OCI-LY3 (cell line): Measurements from ENCODE around the gene AKR7A3.

ENCODE experiments used
- H2AFZ ChIP-seq: fragments of 200-600, 300-600 bp; shearing (Covaris generic); 2 replicates; pipeline ENCODE4 v1.6.0; 2014; ENCODE audit warnings: antibody characterized with exemption, low read depth, low read length
- H3K27ac ChIP-seq: fragments of 200-600, 300-600 bp; sonication (generic); 2 replicates; pipeline ENCODE4 v1.5.1; 2014; ENCODE audit warnings: mild to moderate bottlenecking, low read length, moderate library complexity, mixed read lengths
- H3K27me3 ChIP-seq: fragments of 200-600, 300-600 bp; sonication (generic); 2 replicates; pipeline ENCODE4 v1.6.1; 2014; ENCODE audit warnings: low read depth, low read length, mixed read lengths
- H3K36me3 ChIP-seq: fragments of 200-600, 300-600 bp; sonication (generic); replicated peaks from 2 replicates; pipeline ENCODE3; 2014; ENCODE audit warnings: low read depth, low read length, mixed read lengths
- H3K4me1 ChIP-seq: fragments of 300-600, 200-600 bp; sonication (generic); 2 replicates; pipeline ENCODE4 v1.6.1; 2014; ENCODE audit warnings: low read length, mixed read lengths
- H3K4me2 ChIP-seq: fragments of 200-600, 300-600 bp; sonication (generic); 2 replicates; pipeline ENCODE4 v1.6.1; 2014; ENCODE audit warnings: low read length, mixed read lengths
- H3K4me3 ChIP-seq: fragments of 300-600, 200-600 bp; sonication (generic); 2 replicates; pipeline ENCODE4 v1.5.1; 2014; ENCODE audit warnings: antibody characterized with exemption, mild to moderate bottlenecking, low read length, moderate library complexity
- H3K79me2 ChIP-seq: fragments of 300-600, 200-600 bp; shearing (Covaris generic); 2 replicates; pipeline ENCODE4 v1.6.1; 2014; ENCODE audit warnings: mild to moderate bottlenecking, low read length, mixed read lengths
- H3K9ac ChIP-seq: fragments of 300-600, 200-600 bp; shearing (Covaris generic); 2 replicates; pipeline ENCODE4 v1.6.0; 2014; ENCODE audit warnings: mild to moderate bottlenecking, low read length, moderate library complexity
- H3K9me3 ChIP-seq: fragments of 200-600, 300-600 bp; shearing (Covaris generic); 2 replicates; pipeline ENCODE4 v1.6.1; 2014; ENCODE audit warnings: low read length, mixed read lengths; ENCODE audit not compliant: insufficient read depth
- H4K20me1 ChIP-seq: fragments of 200-600, 300-600 bp; sonication (generic); 2 replicates; pipeline ENCODE4 v1.6.1; 2016; ENCODE audit warnings: low read length, mixed read lengths; ENCODE audit not compliant: insufficient read depth
- CTCF ChIP-seq: fragments of 200-600, 300-600 bp; sonication (generic); IDR thresholded peaks from 2 replicates; pipeline ENCODE4 v1.5.1; 2014; ENCODE audit warnings: antibody characterized with exemption, low read length, low read depth
- EZH2phosphoT487 ChIP-seq: fragments of 200-600 bp; shearing (Covaris generic); IDR thresholded peaks from 2 replicates; pipeline ENCODE4 v1.6.1; 2018; ENCODE audit warnings: antibody characterized with exemption, mixed run types, low read depth

AKR7A3 gene

GRCh38 chr1:19324665-19324990 is 36.1 kb upstream of the AKR7A3 start:
- Histone ChIP-seq H3K79me2 (no peaks in the 10 kb centered on the region), H2AFZ (no peak overlapping the region), H3K9ac (no peak overlapping the region), H3K9me3 (no peaks in the 10 kb centered on the region), H3K27ac (no peak overlapping the region), H3K4me2 (no peak overlapping the region), H4K20me1 (no peaks in the 10 kb centered on the region), H3K36me3 (peaks cover 7% of the 10 kb centered on the region), H3K4me3 (no peak overlapping the region), H3K27me3 (no peaks in the 10 kb centered on the region), H3K4me1 (no peaks in the 10 kb centered on the region)
- TF ChIP-seq CTCF = no peak
- TF ChIP-seq EZH2phosphoT487 = no peak

- Histone ChIP-seq H2AFZ (no peak overlapping the region), H3K9me3 (no peaks in the 10 kb centered on the region), H4K20me1 (no peaks in the 10 kb centered on the region), H3K36me3 (peaks cover 9% of the 10 kb centered on the region), H3K27ac (no peak overlapping the region), H3K79me2 (peaks cover 3% of the 10 kb centered on the region), H3K4me1 (no peaks in the 10 kb centered on the region), H3K9ac (no peak overlapping the region), H3K27me3 (no peaks in the 10 kb centered on the region), H3K4me3 (no peak overlapping the region), H3K4me2 (no peak overlapping the region)
- no peak for TF ChIP-seq CTCF
- no peak for TF ChIP-seq EZH2phosphoT487
Measured at GRCh38 chr1:19323987-19324664, 35.6 kb upstream of the AKR7A3 start.

- TF ChIP-seq EZH2phosphoT487 (no peak), CTCF (no peak)
- no peaks in the 10 kb centered on the region for H4K20me1 ChIP-seq
- H2AFZ ChIP-seq = no peak overlapping the region
- H3K9me3 ChIP-seq = no peaks in the 10 kb centered on the region
- H3K27me3 ChIP-seq = no peaks in the 10 kb centered on the region
- H3K36me3 ChIP-seq = peaks cover 20% of the 10 kb centered on the region
- no peak overlapping the region for H3K27ac ChIP-seq
- H3K79me2 ChIP-seq = peaks cover 16% of the 10 kb centered on the region
- no peak overlapping the region for H3K4me2 ChIP-seq
- H3K4me3 ChIP-seq = no peak overlapping the region
- no peak overlapping the region for H3K9ac ChIP-seq
- no peaks in the 10 kb centered on the region for H3K4me1 ChIP-seq
Measured at GRCh38 chr1:19322481-19322880, 33.9 kb upstream of the AKR7A3 start.

- Histone ChIP-seq H3K36me3 (peaks cover 26% of the 10 kb centered on the region), H3K4me3 (no peak overlapping the region), H3K9ac (no peak overlapping the region), H3K27me3 (no peaks in the 10 kb centered on the region), H3K4me2 (no peak overlapping the region), H2AFZ (no peak overlapping the region), H3K79me2 (peaks cover 28% of the 10 kb centered on the region), H3K27ac (no peak overlapping the region), H4K20me1 (no peaks in the 10 kb centered on the region), H3K9me3 (no peaks in the 10 kb centered on the region), H3K4me1 (peaks cover 6% of the 10 kb centered on the region)
- no peak for TF ChIP-seq CTCF
- TF ChIP-seq EZH2phosphoT487 = no peak
Measured at GRCh38 chr1:19321071-19321470, 32.5 kb upstream of the AKR7A3 start.
